Suprapubic skin (tissue), 4 donors: Measurements from ENCODE around the gene MYO18B. TPM values are rescaled to one million over a fixed set of nuclear protein-coding genes. Genes with fewer than 3 reads are reported as not detected.

Experiments used
- DNase-seq, 2 donors: peaks; one replicate each; pipeline ENCODE4 v3.0.0-alpha.2; 2019; ENCODE audit warnings: low spot score in 2 of 2
- H3K27ac ChIP-seq: fragments of 200-600 bp; sonication (generic); one replicate; pipeline ENCODE4 v1.5.1; 2019
- H3K27me3 ChIP-seq: fragments of 200-600 bp; sonication (generic); one replicate; pipeline ENCODE4 v1.5.1; 2019
- H3K36me3 ChIP-seq: fragments of 200-600 bp; sonication (generic); one replicate; pipeline ENCODE4 v1.5.1; 2019
- H3K4me1 ChIP-seq: fragments of 200-600 bp; sonication (generic); one replicate; pipeline ENCODE4 v1.5.1; 2019
- H3K4me3 ChIP-seq: fragments of 200-600 bp; sonication (generic); one replicate; pipeline ENCODE4 v1.5.1; 2019; ENCODE audit warnings: mild to moderate bottlenecking
- H3K9me3 ChIP-seq: fragments of 200-600 bp; sonication (generic); one replicate; pipeline ENCODE4 v1.5.1; 2019
- CTCF ChIP-seq, 2 donors: fragments of 200-600 bp in 1 of 2; fragments of 450-650 bp in 1 of 2; sonication (generic) in 1 of 2; IDR thresholded peaks; one replicate each; pipeline ENCODE4 v1.5.1; 2016 to 2019; ENCODE audit warnings: antibody characterized with exemption in 2 of 2, mild to moderate bottlenecking in 1 of 2, moderate library complexity in 1 of 2
- EP300 ChIP-seq: sonication (generic); formaldehyde crosslinking; IDR thresholded peaks from one replicate; pipeline ENCODE4 v1.6.1; 2017; ENCODE audit warnings: antibody characterized with exemption
- POLR2A ChIP-seq, 2 donors: fragments of 450-650 bp; IDR thresholded peaks; one replicate each; pipeline ENCODE4 v1.6.1; 2017; ENCODE audit warnings: antibody characterized with exemption in 2 of 2, mild to moderate bottlenecking in 2 of 2, moderate library complexity in 2 of 2
- POLR2AphosphoS5 ChIP-seq, 3 donors: sonication (generic); formaldehyde crosslinking; IDR thresholded peaks; one replicate each; pipeline ENCODE4 v1.6.1; 2017; ENCODE audit warnings: antibody characterized with exemption in 3 of 3
- WGBS: methylation state at CpG from one replicate; pipeline ENCODE4 v1.1.5; 2018; 5-methylcytosine and 5-hydroxymethylcytosine counted together
- total RNA-seq, 4 donors: library from RNA; depleted of rRNA; stranded (reverse); fragments of >200 nt; gene quantifications; one replicate each; pipeline ENCODE4 v1.1.0, GENCODE V29; 2016

Gene MYO18B
- total RNA-seq, 4 donors from 2014 or later: 1.2 to 3.2 (median 1.7) TPM

- whole genome bisulfite sequencing: 78% methylated on average over 12 of the region's 12 CpGs
- TF ChIP-seq CTCF (IDR thresholded peaks at IDR 0.05): no peak
- TF ChIP-seq EP300: no peak
- no peak for TF ChIP-seq POLR2A (IDR thresholded peaks at IDR 0.05)
- no peak for TF ChIP-seq POLR2AphosphoS5 (IDR thresholded peaks at IDR 0.05)
- Histone ChIP-seq H3K27ac (no peak overlapping the region), H3K9me3 (no peaks in the 10 kb centered on the region), H3K4me1 (no peaks in the 10 kb centered on the region), H3K36me3 (no peaks in the 10 kb centered on the region), H3K4me3 (no peak overlapping the region), H3K27me3 (peaks cover 5% of the 10 kb centered on the region)
- no peak for DNase-seq
Observed at GRCh38 chr22:25959818-25960774, 218.1 kb downstream of the MYO18B start.

GRCh38 chr22:25961699-25962098, 219.7 kb downstream of the MYO18B start:
- TF ChIP-seq POLR2AphosphoS5 (IDR thresholded peaks at IDR 0.05): no peak
- no peak for TF ChIP-seq CTCF (IDR thresholded peaks at IDR 0.05)
- TF ChIP-seq POLR2A (IDR thresholded peaks at IDR 0.05): no peak
- TF ChIP-seq EP300: no peak
- H3K4me1 ChIP-seq: no peaks in the 10 kb centered on the region
- no peaks in the 10 kb centered on the region for H3K9me3 ChIP-seq
- 79% methylated on average over 5 of the region's 5 CpGs for WGBS
- H3K27me3 ChIP-seq: peaks cover 18% of the 10 kb centered on the region
- H3K36me3 ChIP-seq: no peaks in the 10 kb centered on the region
- H3K27ac ChIP-seq: no peak overlapping the region
- DNase-seq: no peak
- no peak overlapping the region for H3K4me3 ChIP-seq

- peaks cover 18% of the 10 kb centered on the region for H3K27me3 ChIP-seq
- no peaks in the 10 kb centered on the region for H3K36me3 ChIP-seq
- H3K9me3 ChIP-seq: no peaks in the 10 kb centered on the region
- 93% methylated on average over 2 of the region's 2 CpGs for WGBS
- H3K27ac ChIP-seq: no peak overlapping the region
- no peaks in the 10 kb centered on the region for H3K4me1 ChIP-seq
- TF ChIP-seq EP300: no peak
- TF ChIP-seq CTCF (IDR thresholded peaks at IDR 0.05): no peak
- no peak for TF ChIP-seq POLR2A (IDR thresholded peaks at IDR 0.05)
- no peak for TF ChIP-seq POLR2AphosphoS5 (IDR thresholded peaks at IDR 0.05)
- no peak overlapping the region for H3K4me3 ChIP-seq
- no peak for DNase-seq
Observed at GRCh38 chr22:25962711-25963110, 220.7 kb downstream of the MYO18B start.

- WGBS: 86% methylated on average over 10 of the region's 10 CpGs
- Histone ChIP-seq H3K4me1 (no peaks in the 10 kb centered on the region), H3K4me3 (no peak overlapping the region), H3K9me3 (no peaks in the 10 kb centered on the region), H3K27me3 (peaks cover 24% of the 10 kb centered on the region), H3K27ac (no peak overlapping the region), H3K36me3 (no peaks in the 10 kb centered on the region)
- DNase-seq: no peak
- TF ChIP-seq CTCF (IDR thresholded peaks at IDR 0.05): no peak
- no peak for TF ChIP-seq POLR2AphosphoS5 (IDR thresholded peaks at IDR 0.05)
- TF ChIP-seq EP300: no peak
- no peak for TF ChIP-seq POLR2A (IDR thresholded peaks at IDR 0.05)
Observed at GRCh38 chr22:25964961-25965730, 223.2 kb downstream of the MYO18B start.

GRCh38 chr22:25966448-25966913, 224.5 kb downstream of the MYO18B start:
- Histone ChIP-seq H3K36me3 (no peaks in the 10 kb centered on the region), H3K9me3 (no peaks in the 10 kb centered on the region), H3K4me3 (no peak overlapping the region), H3K4me1 (no peaks in the 10 kb centered on the region), H3K27ac (no peak overlapping the region), H3K27me3 (peaks cover 27% of the 10 kb centered on the region)
- TF ChIP-seq EP300 (no peak), POLR2AphosphoS5 (IDR thresholded peaks at IDR 0.05) (no peak)
- 15% methylated on average over 8 of the region's 8 CpGs for WGBS
- no peak for DNase-seq
